ENCODE results near the gene GPD2.

GPD2 gene

DNA sequence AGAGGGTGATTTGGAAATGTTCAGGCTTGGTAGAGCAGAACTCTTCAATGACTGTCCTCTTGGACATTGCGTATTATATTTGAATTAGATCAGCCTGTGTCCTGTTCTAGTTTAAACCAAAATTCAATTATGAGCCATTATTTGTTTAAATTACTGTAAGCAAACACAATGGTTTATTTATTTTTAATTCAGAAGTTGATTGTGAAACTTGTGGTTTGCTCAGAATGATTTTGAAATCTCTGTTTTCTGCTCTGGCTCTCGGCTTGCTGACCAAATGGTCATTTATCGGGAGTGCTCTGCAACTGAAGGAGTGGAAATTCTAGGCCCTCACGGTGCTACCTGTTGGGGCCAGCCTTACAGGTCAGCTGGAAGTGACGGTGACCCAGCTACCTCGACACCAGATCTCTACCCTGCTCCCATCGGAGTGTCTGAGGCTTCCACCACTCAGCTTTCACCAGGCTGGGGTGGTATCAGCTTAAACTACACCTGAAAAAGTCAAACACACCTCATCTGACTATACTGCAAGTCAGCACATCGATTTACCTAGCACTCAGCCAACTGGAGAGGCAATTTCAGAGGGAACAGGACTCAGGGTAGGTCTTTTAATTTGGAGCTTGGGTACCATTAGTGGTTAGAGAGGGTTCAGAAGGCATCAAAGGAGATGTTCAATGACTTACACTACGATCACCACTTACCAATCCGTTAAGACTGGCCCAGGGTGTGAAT is 36.8 kb upstream of the GPD2 start:
- peak overlapping the region; percentile 68 for H3K4me3 ChIP-seq (ENCODE audit: low read depth, low read length)
- DNase-seq (ENCODE audit: low read depth) = peak; percentile 6
- TF ChIP-seq, protein P1, sequence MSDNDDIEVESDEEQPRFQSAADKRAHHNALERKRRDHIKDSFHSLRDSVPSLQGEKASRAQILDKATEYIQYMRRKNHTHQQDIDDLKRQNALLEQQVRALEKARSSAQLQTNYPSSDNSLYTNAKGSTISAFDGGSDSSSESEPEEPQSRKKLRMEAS (IDR thresholded peaks at IDR 0.05; ENCODE audit: low read depth, low read length) = no peak
- TF ChIP-seq POLR2A (IDR thresholded peaks at IDR 0.05; ENCODE audit: extremely low read depth, insufficient read length) (no peak), MYC (IDR thresholded peaks at IDR 0.05; ENCODE audit: low read depth, low read length) (no peak)
- TF ChIP-seq, protein P2, sequence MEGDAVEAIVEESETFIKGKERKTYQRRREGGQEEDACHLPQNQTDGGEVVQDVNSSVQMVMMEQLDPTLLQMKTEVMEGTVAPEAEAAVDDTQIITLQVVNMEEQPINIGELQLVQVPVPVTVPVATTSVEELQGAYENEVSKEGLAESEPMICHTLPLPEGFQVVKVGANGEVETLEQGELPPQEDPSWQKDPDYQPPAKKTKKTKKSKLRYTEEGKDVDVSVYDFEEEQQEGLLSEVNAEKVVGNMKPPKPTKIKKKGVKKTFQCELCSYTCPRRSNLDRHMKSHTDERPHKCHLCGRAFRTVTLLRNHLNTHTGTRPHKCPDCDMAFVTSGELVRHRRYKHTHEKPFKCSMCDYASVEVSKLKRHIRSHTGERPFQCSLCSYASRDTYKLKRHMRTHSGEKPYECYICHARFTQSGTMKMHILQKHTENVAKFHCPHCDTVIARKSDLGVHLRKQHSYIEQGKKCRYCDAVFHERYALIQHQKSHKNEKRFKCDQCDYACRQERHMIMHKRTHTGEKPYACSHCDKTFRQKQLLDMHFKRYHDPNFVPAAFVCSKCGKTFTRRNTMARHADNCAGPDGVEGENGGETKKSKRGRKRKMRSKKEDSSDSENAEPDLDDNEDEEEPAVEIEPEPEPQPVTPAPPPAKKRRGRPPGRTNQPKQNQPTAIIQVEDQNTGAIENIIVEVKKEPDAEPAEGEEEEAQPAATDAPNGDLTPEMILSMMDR (IDR thresholded peaks at IDR 0.05; ENCODE audit: low read depth, low read length) = no peak

GRCh38 chr2:156399950-156400705 is 36.1 kb upstream of the GPD2 start:
- TF ChIP-seq, protein P2 (IDR thresholded peaks at IDR 0.05; ENCODE audit: low read depth, low read length) = no peak
- TF ChIP-seq MYC (IDR thresholded peaks at IDR 0.05; ENCODE audit: low read depth, low read length) (0 out of 2 replicates have a peak, but pooled peaks have one; percentile 21), POLR2A (IDR thresholded peaks at IDR 0.05; ENCODE audit: extremely low read depth, insufficient read length) (no peak)
- TF ChIP-seq, protein P1 (IDR thresholded peaks at IDR 0.05; ENCODE audit: low read depth, low read length) = peak; percentile 87
- peak; percentile 60 for DNase-seq (ENCODE audit: low read depth)
- peak overlapping the region; percentile 68 for H3K4me3 ChIP-seq (ENCODE audit: low read depth, low read length)

DNA sequence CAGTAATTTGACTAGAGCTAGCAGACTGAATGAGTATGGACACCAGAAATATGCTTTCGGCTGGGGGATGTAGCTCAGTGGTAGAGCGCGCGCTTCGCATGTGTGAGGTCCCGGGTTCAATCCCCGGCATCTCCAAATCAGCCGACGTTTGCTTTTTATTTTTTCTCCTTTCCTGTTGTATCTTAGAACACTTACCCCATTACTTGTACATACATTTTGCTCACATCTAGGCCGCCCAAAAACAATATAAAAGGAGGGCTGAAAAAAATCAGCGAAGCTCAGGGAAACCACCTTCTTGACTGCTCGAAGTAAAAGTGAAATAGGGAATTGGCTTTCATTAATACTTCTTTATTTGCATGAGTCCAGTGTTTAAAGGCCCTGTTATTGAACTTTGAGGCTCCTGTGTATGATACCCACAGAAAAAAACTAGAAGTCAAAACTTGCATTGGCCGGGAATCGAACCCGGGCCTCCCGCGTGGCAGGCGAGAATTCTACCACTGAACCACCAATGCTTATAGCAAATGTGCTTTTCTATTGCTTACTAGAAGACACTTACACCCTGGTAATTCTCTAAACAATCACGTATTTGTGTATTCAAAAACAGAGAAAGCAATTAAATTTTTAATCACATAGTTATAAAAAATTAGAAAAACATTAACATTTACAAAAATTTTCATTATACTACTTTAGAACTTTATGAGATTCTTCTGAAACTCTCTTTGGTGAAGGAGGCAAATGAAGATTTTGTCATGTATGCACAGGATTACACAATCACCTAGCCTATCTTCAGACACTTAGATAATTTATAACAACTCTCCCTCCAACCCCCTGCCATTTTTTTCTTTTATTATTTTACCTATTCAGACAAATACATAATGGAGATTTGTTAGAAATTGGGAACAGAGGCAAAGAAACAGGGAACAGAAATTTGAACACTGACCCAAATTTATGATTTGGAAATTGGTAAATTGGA is 35.2 kb upstream of the GPD2 start:
- peak; percentile 79 for DNase-seq (ENCODE audit: low read depth)
- H3K4me3 ChIP-seq (ENCODE audit: low read depth, low read length) = peak overlapping the region; percentile 68
- TF ChIP-seq MYC (IDR thresholded peaks at IDR 0.05; ENCODE audit: low read depth, low read length) = peak; percentile 31; the same call in 1 of the 2 replicates
- TF ChIP-seq, protein P1 (IDR thresholded peaks at IDR 0.05; ENCODE audit: low read depth, low read length) = no peak; the same call in 1 of the 2 replicates

DNA sequence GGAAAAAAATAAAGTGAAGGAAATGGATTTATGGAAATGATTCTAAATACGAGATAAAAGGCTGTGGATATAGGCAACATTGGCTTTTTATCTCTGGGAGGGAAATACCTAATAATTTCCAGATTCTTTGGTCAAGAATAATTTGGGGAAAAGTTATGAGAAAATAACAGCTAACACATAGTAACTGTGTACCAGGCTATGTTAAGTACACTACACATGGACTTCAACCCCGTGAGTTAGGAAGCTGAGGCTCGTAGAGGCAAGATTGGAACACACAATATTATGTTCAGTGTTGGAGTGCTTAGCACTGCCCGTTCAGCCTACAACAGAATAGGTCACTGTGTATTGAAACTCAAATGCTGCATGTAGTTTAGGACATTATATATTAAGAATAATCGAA is 34.3 kb upstream of the GPD2 start:
- DNase-seq (ENCODE audit: low read depth) = no peak
- no peak for TF ChIP-seq MYC (IDR thresholded peaks at IDR 0.05; ENCODE audit: low read depth, low read length)
- TF ChIP-seq POLR2A (IDR thresholded peaks at IDR 0.05; ENCODE audit: extremely low read depth, insufficient read length) = no peak
- TF ChIP-seq, protein P1 (IDR thresholded peaks at IDR 0.05; ENCODE audit: low read depth, low read length) = no peak
- TF ChIP-seq, protein P2 (IDR thresholded peaks at IDR 0.05; ENCODE audit: low read depth, low read length) = no peak
- no peak overlapping the region for H3K4me3 ChIP-seq (ENCODE audit: low read depth, low read length)

DNA sequence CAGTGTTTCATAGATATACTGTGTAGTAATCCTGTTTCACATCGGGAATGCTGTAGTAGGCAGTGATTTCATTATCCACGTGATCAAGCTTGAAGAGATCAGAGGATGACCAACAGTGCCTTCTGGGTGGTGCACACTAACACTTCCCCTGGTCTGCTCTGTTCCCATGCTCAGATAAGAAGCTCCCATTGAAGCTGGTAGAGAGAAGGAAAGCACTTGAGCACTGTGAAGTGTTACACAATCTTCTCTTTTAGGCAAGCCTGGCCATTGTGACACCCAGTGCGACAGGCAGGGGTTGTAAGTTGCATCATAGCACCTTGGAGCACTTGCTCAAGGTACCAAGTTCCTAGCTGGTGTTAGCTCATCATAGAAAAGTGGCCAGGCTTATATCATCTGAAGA is 30.6 kb upstream of the GPD2 start:
- TF ChIP-seq, protein P1 (IDR thresholded peaks at IDR 0.05; ENCODE audit: low read depth, low read length) = no peak
- TF ChIP-seq POLR2A (IDR thresholded peaks at IDR 0.05; ENCODE audit: extremely low read depth, insufficient read length) = no peak
- TF ChIP-seq, protein P2 (IDR thresholded peaks at IDR 0.05; ENCODE audit: low read depth, low read length) = no peak
- no peak for TF ChIP-seq MYC (IDR thresholded peaks at IDR 0.05; ENCODE audit: low read depth, low read length)
- no peak overlapping the region for H3K4me3 ChIP-seq (ENCODE audit: low read depth, low read length)
- peak; percentile 92 for DNase-seq (ENCODE audit: low read depth)
